HEK293 (cell line): ENCODE data around the gene TRAF2.

Experiments used
- CTCF ChIP-seq: fragments of 450-650 bp; formaldehyde crosslinking; IDR thresholded peaks from 2 replicates; pipeline ENCODE4 v1.5.1; 2016; ENCODE audit warnings: missing biosample characterization, missing genetic modification characterization
- ZNF558 ChIP-seq: fragments of 450-650 bp; formaldehyde crosslinking; IDR thresholded peaks from 2 replicates; pipeline ENCODE4 v1.5.1; 2016; ENCODE audit warnings: missing biosample characterization, missing genetic modification characterization

GRCh38 chr9:136940526-136941230 lies 54.4 kb downstream of the TRAF2 start:
- TF ChIP-seq ZNF558 (no peak), CTCF (no peak)
